ENCODE measurements around the gene DLEC1.
A peak's percentile ranks its signal among the peaks of the same experiment; 100 is the strongest.

DLEC1 gene

GRCh38 chr3:37993067-37993455 lies 45.9 kb upstream of the DLEC1 start:
- no peak overlapping the region for H3K4me3 ChIP-seq (ENCODE audit: control insufficient read depth, low read depth, low read length)

DNA sequence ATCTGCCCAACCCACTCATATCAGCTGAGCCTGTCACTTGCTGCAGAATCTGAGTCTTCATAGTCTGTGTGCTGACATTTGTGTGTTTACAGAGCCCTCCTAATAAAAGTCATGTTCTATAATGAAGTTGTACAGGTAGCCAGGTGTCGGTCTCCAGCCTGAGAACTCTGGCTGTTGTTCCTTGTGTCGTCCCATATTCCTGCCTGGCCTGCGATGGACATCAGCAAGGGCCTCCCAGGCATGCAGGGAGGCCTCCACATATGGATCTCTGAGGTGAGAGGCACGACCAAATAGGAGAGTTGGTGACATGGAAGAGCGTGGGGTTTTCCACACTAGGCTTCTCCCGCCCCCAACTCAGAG lies 45.6 kb upstream of the DLEC1 start:
- TF ChIP-seq, protein P1, sequence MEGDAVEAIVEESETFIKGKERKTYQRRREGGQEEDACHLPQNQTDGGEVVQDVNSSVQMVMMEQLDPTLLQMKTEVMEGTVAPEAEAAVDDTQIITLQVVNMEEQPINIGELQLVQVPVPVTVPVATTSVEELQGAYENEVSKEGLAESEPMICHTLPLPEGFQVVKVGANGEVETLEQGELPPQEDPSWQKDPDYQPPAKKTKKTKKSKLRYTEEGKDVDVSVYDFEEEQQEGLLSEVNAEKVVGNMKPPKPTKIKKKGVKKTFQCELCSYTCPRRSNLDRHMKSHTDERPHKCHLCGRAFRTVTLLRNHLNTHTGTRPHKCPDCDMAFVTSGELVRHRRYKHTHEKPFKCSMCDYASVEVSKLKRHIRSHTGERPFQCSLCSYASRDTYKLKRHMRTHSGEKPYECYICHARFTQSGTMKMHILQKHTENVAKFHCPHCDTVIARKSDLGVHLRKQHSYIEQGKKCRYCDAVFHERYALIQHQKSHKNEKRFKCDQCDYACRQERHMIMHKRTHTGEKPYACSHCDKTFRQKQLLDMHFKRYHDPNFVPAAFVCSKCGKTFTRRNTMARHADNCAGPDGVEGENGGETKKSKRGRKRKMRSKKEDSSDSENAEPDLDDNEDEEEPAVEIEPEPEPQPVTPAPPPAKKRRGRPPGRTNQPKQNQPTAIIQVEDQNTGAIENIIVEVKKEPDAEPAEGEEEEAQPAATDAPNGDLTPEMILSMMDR (IDR thresholded peaks at IDR 0.05; ENCODE audit: control insufficient read depth, insufficient read depth, low read depth, low read length, missing control alignments): no peak
- no peak for DNase-seq (ENCODE audit: low read depth)
- H3K4me3 ChIP-seq (ENCODE audit: control insufficient read depth, low read depth, low read length): peak overlapping the region; percentile 85

More at GRCh38 chr3:37993067-37993455, 45.9 kb upstream of the DLEC1 start:
- TF ChIP-seq, protein P1 (IDR thresholded peaks at IDR 0.05; ENCODE audit: control insufficient read depth, insufficient read depth, low read depth, low read length, missing control alignments): no peak
- no peak for DNase-seq (ENCODE audit: low read depth)

- peak overlapping the region; percentile 85 for H3K4me3 ChIP-seq (ENCODE audit: control insufficient read depth, low read depth, low read length)
- TF ChIP-seq, protein P1 (IDR thresholded peaks at IDR 0.05; ENCODE audit: control insufficient read depth, insufficient read depth, low read depth, low read length, missing control alignments): peak; percentile 28
- DNase-seq (ENCODE audit: low read depth): no peak
Measured at GRCh38 chr3:37993820-37994638, 45.0 kb upstream of the DLEC1 start.

- H3K4me3 ChIP-seq (ENCODE audit: control insufficient read depth, low read depth, low read length): peak overlapping the region; percentile 85
- no peak for DNase-seq (ENCODE audit: low read depth)
- TF ChIP-seq, protein P1 (IDR thresholded peaks at IDR 0.05; ENCODE audit: control insufficient read depth, insufficient read depth, low read depth, low read length, missing control alignments): no peak
Measured at GRCh38 chr3:37994639-37994972, 44.4 kb upstream of the DLEC1 start.

GRCh38 chr3:37995652-37996641 lies 43.1 kb upstream of the DLEC1 start:
- TF ChIP-seq, protein P1 (IDR thresholded peaks at IDR 0.05; ENCODE audit: control insufficient read depth, insufficient read depth, low read depth, low read length, missing control alignments): no peak
- no peak overlapping the region for H3K4me3 ChIP-seq (ENCODE audit: control insufficient read depth, low read depth, low read length)
- no peak for DNase-seq (ENCODE audit: low read depth)

GRCh38 chr3:37996785-37997301 lies 42.2 kb upstream of the DLEC1 start:
- no peak overlapping the region for H3K4me3 ChIP-seq (ENCODE audit: control insufficient read depth, low read depth, low read length)
- DNase-seq (ENCODE audit: low read depth): no peak
- TF ChIP-seq, protein P1 (IDR thresholded peaks at IDR 0.05; ENCODE audit: control insufficient read depth, insufficient read depth, low read depth, low read length, missing control alignments): peak; percentile 92

Measured in AG09309 (cell line).